Activated T-helper 9 cell treated with anti-CD3 and anti-CD28 coated beads, Interleukin-2, amount 50 U/mL, for 16 hours (primary cell): Measurements from ENCODE around the gene MICU1.
"Not testable (repeated sequence)": the region's sequence is repeated elsewhere in the genome, so short reads cannot be mapped to it uniquely, and the experiment has no call there.

ENCODE experiments used
- DNase-seq: peaks from one replicate; pipeline ENCODE4 v3.0.0-alpha.2; 2020; ENCODE audit warnings: low read depth

The MICU1 gene

GRCh38 chr10:72503694-72504438, 122.0 kb downstream of the MICU1 start:
- DNase-seq = no peak

GRCh38 chr10:72503241-72503640, 122.6 kb downstream of the MICU1 start:
- no peak for DNase-seq

DNA sequence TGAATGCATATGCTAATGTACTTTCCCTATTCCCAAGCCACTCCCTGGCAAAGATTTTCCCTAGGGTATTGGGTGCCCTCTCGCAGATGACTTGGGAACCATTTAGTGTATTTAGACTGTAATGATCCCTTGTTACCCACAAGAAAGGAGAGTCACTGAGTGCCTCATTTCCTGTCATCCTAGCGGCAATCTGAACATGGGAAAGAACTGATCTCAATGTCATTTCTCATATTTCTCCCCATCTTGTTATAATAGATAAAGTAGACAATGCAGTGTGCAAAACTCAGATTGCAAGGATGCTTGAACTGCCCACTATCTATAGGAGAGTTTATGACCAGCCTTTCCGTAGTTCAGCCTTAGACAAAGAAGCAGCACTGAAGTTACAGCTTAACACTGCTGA, 123.3 kb downstream of the MICU1 start:
- no peak for DNase-seq

- no peak for DNase-seq
These were observed 126.2 kb downstream of the MICU1 start for GRCh38 chr10:72499701-72500100.

DNA sequence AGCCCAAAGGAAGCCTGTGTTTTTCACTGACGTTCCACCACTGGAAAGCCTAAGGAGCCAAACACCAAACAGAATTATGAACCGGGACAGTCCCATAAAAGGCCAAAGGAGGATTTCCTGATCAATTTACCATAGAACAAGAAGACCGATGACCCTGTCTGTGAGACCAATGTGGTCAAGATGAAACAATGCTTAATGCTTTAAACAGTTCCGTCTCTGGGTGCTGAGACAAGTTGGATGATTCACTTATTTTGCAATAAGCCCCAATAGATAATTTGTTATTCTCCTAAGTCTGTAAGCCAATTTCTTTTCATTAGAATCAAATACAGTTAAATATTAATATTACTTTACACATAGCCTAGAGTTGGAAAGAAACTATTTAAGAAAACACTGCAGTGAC, 134.9 kb downstream of the MICU1 start:
- DNase-seq = no peak

DNA sequence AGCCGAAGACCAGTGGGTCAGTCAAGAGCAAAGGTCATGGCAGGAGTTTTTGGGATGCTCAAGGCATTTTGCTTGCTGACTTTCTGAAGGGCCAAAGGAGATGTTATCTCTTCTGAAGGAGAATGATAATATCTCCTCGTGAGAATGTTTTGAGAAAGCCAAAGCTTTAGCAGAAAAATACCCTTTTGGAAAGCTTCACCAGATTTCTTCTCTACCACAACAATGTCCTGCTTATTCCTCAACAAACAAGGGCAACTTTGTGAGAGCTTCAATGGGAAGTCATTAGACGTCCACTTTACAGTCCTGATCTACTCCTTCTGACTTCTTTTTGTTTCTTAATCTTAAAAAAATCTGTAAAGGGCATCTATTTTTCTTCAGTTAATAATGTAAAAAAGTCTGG, 138.4 kb downstream of the MICU1 start:
- no peak for DNase-seq

DNA sequence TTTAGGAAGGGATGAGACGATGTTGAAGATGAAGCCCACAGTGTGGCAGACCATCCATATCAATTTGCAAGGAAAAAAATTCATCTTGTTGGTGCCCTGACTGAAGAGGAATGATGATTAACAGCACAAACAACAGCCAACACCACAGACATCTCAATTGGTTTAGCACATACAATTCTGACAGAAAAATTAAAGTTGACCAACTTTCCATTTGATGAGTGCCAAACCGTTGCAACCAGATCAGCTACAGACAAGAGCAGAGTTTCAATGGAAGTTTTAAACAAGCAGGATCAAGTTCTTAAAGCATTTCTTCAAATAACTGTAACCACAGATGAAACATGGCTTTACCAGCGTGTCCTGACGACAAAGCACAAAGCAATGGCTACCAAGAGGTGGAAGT, 138.8 kb downstream of the MICU1 start:
- no peak for DNase-seq

- no peak for DNase-seq
These were observed 140.2 kb downstream of the MICU1 start for GRCh38 chr10:72485701-72486100.

- no peak for DNase-seq
These were observed 141.4 kb downstream of the MICU1 start for GRCh38 chr10:72484521-72484920.

- DNase-seq = no peak
These were observed 142.4 kb downstream of the MICU1 start for GRCh38 chr10:72483471-72483870.

DNA sequence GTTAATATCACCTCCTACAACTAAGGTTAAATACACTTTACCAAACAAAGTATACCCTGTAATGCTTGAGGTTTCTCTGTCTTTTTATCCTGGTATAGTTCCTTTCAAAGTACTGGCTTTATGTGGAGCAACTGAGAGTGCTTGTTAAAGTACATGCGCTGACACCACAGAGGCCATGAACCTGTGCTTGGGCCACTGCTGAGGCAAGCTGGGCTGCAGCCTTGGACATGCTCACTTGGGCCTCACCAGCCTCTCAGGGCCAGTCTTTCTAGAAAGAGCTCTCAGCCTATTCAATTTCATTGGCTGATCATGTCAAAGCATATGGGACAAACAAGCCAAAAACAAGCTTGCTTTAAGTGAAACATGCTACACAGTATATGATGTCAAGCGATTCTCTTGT, 145.0 kb downstream of the MICU1 start:
- DNase-seq = no peak

DNA sequence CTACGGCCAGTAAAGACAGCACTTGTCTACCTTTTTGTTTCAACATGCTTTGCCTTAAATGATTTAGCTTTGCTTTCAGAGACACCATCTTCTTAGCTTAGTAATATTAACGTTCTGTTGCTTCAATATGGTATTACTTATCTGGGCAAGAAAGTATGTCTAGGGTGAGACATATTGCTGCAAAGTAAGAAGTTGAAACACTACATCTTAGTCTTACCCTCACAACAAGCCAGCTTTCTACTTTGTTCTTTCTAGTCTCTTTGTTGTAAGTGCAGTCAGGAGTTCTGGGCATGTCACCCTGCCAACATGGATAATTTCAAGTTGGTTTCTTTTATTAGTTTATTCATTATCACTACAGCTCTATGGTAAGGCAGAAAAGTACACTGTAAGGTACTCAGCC, 148.4 kb downstream of the MICU1 start:
- no peak for DNase-seq

DNA sequence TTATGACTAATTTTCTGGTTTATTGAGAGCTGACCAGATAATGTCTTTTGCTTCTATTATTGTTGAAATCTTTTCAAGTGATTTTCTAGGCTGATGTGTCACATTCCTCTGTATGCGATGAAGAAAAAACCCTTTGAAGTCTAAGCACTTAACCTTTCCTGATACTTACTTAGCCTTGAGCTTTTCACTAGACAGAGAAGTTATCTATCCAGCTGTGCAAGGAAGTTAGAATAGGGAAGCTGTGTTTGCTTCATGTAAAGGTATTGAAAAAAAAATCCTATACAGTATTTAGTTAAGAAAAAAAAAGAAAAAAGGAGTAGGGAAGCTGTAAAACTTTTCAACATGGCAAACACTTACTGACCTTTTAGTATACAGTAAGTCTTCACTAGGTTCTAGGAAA, 153.6 kb downstream of the MICU1 start:
- DNase-seq = no peak

- DNase-seq = no peak
These were observed 155.2 kb downstream of the MICU1 start for GRCh38 chr10:72470666-72471065.

DNA sequence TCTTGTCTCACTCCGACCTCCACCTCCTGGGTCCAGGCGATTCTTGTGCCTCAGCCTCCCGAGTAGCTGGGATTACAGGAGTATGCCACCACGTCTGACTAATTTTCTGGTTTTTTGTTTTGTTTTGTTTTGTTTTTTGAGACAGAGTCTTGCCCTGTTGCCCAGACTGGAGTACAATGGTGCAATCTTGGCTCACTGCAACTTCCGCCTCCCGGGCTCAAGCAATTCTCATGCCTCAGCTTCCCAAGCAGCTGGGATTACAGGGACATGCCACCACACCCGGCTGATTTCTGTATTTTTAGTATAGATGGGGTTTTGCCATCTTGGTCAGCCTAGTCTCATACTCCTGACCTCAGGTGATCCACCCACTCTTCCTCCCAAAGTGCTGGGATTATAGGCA, 158.8 kb downstream of the MICU1 start:
- DNase-seq = not testable (repeated sequence)

GRCh38 chr10:72466018-72466417, 159.9 kb downstream of the MICU1 start:
- DNase-seq = no peak

- no peak for DNase-seq
These were observed 161.4 kb downstream of the MICU1 start for GRCh38 chr10:72464438-72464837.

DNA sequence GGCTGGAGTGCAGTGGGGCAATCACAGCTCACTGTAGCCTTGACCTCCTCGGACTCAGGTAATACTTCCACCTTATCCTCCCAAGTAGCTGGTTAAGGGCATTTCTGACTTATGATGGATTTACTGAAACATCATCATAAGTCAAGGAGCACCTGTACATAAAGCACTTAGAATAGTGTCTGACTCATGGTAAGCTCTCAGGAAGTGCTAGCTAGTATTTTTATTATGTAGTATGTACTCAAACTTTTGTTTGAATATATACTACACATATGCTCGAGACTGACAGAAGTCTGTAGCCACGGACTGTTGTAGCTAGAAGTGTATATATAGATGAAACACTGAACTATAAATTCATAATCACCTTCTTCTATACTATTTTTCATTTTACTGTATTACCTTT, 163.6 kb downstream of the MICU1 start:
- no peak for DNase-seq

- no peak for DNase-seq
These were observed 164.8 kb downstream of the MICU1 start for GRCh38 chr10:72461085-72461484.

GRCh38 chr10:72460284-72460876, 165.5 kb downstream of the MICU1 start:
- DNase-seq = no peak

DNA sequence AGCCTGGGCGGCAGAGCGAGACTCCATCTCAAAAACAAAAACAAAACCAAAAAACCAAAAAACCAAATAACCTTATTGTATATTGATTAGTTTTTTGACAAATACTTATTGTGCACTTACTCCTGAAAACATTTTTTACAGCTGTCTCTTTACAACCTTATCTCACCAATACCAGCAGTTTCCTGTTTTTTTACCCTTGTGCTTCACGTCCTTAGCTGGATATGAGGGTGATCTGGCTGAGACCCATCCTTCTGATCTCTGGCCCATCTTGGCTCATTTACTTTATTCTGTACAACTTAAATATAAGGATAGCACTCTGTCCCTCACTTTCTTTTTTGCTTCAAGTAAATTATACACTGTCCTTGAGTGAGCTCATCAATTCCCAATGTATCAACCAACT, 166.6 kb downstream of the MICU1 start:
- no peak for DNase-seq

DNA sequence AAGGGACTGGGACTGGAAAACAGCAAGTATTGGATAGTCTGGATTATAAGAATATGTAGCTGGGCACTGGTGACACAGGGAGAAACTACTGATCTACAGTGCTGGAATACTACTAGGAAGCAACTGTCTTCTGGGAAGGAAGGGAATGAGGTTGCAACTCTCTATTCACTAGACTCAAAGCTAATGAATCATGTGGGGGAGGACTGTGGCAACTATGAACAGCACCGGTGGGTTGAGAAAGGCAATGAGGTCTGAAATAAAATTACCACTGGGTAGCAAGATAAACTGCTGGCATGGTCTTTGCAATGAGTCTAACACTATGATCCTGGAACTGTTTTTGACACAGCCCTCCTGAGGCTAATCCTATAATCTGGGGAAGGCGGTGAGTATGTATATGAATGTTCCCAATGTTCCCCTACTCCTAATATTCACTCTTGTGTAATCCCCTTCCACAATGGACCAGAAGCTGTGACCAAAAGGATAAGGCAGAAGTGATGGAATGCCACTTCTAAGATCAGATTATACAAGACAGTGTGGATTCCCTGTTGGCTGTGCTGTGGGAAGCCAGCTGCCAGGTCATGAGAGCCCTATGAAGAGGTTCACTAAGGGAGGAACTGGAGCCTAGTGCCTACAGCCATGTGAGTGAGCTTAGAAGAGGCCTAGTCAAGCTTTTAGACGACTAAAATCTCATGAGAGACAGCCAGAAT, 169.8 kb downstream of the MICU1 start:
- DNase-seq = no peak

DNA sequence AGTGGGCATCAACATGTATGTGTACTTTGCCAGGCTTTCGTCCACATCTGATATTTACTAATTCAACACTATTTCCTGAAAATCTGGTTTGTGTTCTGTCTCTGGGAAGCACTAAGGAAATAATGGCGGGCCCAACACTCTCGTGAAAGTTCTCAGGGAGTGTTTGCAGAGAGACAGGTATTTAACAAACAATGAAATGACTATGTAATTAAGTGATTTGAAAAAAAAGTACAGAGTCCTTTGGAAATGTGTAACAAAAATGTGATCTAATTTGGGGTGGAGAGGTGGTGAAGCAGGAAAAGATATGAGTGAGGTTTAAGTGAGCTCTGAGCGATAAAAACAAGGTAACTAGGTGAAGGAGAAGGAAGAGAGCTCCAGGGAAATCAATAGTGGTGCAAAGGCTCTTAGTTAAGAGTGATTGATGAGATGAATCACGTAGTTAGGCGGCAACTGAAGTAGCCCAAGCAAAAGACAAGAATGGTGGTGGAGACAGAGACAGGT, 175.9 kb downstream of the MICU1 start:
- DNase-seq = no peak
